Measurements from ENCODE around the gene ERC2. TPM values are rescaled to one million over a fixed set of nuclear protein-coding genes. Genes with fewer than 3 reads are reported as not detected.

ERC2 gene
- total RNA-seq, 3 donors from 2014 or later (not counting 1 experiment from before 2014, with no cell fraction given) = not detected

GRCh38 chr3:56087451-56088053 lies 380.7 kb downstream of the ERC2 start:
- Mint-ChIP-seq H3K27me3 (ENCODE audit: low read depth in 2 of 2) (peaks cover 0 to 4% of the 10 kb centered on the region in 2 donors), H3K4me3 (no peak overlapping the region), H3K36me3 (no peaks in the 10 kb centered on the region), H3K4me1 (no peaks in the 10 kb centered on the region), H3K9me3 (peaks cover 4% of the 10 kb centered on the region in 2 donors), H3K27ac (no peak overlapping the region)
- no peaks in the 10 kb centered on the region for H3K4me1 ChIP-seq (ENCODE audit: control insufficient read depth, insufficient read depth, low read length)
- 89% methylated on average over 9 of the region's 10 CpGs for WGBS (ENCODE audit: insufficient coverage)
- H3K36me3 ChIP-seq (ENCODE audit: control insufficient read depth, insufficient read depth, low read length) = no peaks in the 10 kb centered on the region
- no peak for TF ChIP-seq CTCF (IDR thresholded peaks at IDR 0.05)
- H3K27me3 ChIP-seq (ENCODE audit: control insufficient read depth, insufficient read depth, low read length) = no peaks in the 10 kb centered on the region
- H3K4me3 ChIP-seq (ENCODE audit: low read length) = no peak overlapping the region
- DNase-seq = no peak
- ATAC-seq = no peak
- intact Hi-C loops (cut with micrococcal nuclease) = no loop called here
- H3K27ac ChIP-seq (ENCODE audit: low read length) = no peak overlapping the region
- no peaks in the 10 kb centered on the region for H3K9me3 ChIP-seq (ENCODE audit: control insufficient read depth, insufficient read depth, low read length)

GRCh38 chr3:56086355-56086754 lies 381.9 kb downstream of the ERC2 start:
- H3K4me3 Mint-ChIP-seq = no peak overlapping the region
- intact Hi-C loops (cut with micrococcal nuclease) = no loop called here
- 63% methylated on average over 1 of the region's 1 CpG for WGBS (ENCODE audit: insufficient coverage)

GRCh38 chr3:56081246-56081645 lies 387.0 kb downstream of the ERC2 start:
- Histone ChIP-seq H3K4me1 (ENCODE audit: control insufficient read depth, insufficient read depth, low read length) (no peaks in the 10 kb centered on the region), H3K27me3 (ENCODE audit: control insufficient read depth, insufficient read depth, low read length) (no peaks in the 10 kb centered on the region), H3K27ac (ENCODE audit: low read length) (no peak overlapping the region), H3K4me3 (ENCODE audit: low read length) (no peak overlapping the region), H3K36me3 (ENCODE audit: control insufficient read depth, insufficient read depth, low read length) (no peaks in the 10 kb centered on the region), H3K9me3 (ENCODE audit: control insufficient read depth, insufficient read depth, low read length) (no peaks in the 10 kb centered on the region)
- Mint-ChIP-seq H3K27ac (no peak overlapping the region), H3K9me3 (peaks cover 4% of the 10 kb centered on the region in 2 donors), H3K36me3 (no peaks in the 10 kb centered on the region), H3K4me3 (no peak overlapping the region), H3K4me1 (no peaks in the 10 kb centered on the region), H3K27me3 (ENCODE audit: low read depth in 2 of 2) (no peaks in the 10 kb centered on the region)
- intact Hi-C loops (cut with micrococcal nuclease) = no loop called here
- no peak for DNase-seq
- 46% methylated on average over 2 of the region's 2 CpGs for WGBS (ENCODE audit: insufficient coverage)
- TF ChIP-seq CTCF (IDR thresholded peaks at IDR 0.05) = no peak
- ATAC-seq = no peak

More at GRCh38 chr3:56086355-56086754, 381.9 kb downstream of the ERC2 start:
- Mint-ChIP-seq H3K9me3 (peaks cover 4% of the 10 kb centered on the region in 2 donors), H3K36me3 (no peaks in the 10 kb centered on the region), H3K27me3 (ENCODE audit: low read depth in 2 of 2) (peaks cover 0 to 4% of the 10 kb centered on the region in 2 donors), H3K4me1 (no peaks in the 10 kb centered on the region), H3K27ac (no peak overlapping the region)
- H3K4me1 ChIP-seq (ENCODE audit: control insufficient read depth, insufficient read depth, low read length) = no peaks in the 10 kb centered on the region
- no peaks in the 10 kb centered on the region for H3K27me3 ChIP-seq (ENCODE audit: control insufficient read depth, insufficient read depth, low read length)
- H3K36me3 ChIP-seq (ENCODE audit: control insufficient read depth, insufficient read depth, low read length) = no peaks in the 10 kb centered on the region
- DNase-seq (no peak), ATAC-seq (no peak)
- H3K9me3 ChIP-seq (ENCODE audit: control insufficient read depth, insufficient read depth, low read length) = no peaks in the 10 kb centered on the region
- H3K4me3 ChIP-seq (ENCODE audit: low read length) = no peak overlapping the region
- no peak for TF ChIP-seq CTCF (IDR thresholded peaks at IDR 0.05)
- H3K27ac ChIP-seq (ENCODE audit: low read length) = no peak overlapping the region

- intact Hi-C loops (cut with micrococcal nuclease) = no loop called here
- H3K4me3 Mint-ChIP-seq = no peak overlapping the region
- Histone ChIP-seq H3K4me1 (ENCODE audit: control insufficient read depth, insufficient read depth, low read length) (no peaks in the 10 kb centered on the region), H3K27me3 (ENCODE audit: control insufficient read depth, insufficient read depth, low read length) (no peaks in the 10 kb centered on the region), H3K27ac (ENCODE audit: low read length) (no peak overlapping the region), H3K4me3 (ENCODE audit: low read length) (no peak overlapping the region), H3K9me3 (ENCODE audit: control insufficient read depth, insufficient read depth, low read length) (no peaks in the 10 kb centered on the region), H3K36me3 (ENCODE audit: control insufficient read depth, insufficient read depth, low read length) (no peaks in the 10 kb centered on the region)
- no peaks in the 10 kb centered on the region for H3K9me3 Mint-ChIP-seq
- DNase-seq (no peak), ATAC-seq (no peak)
- TF ChIP-seq CTCF (IDR thresholded peaks at IDR 0.05) = no peak
- H3K4me1 Mint-ChIP-seq = no peaks in the 10 kb centered on the region
- H3K27me3 Mint-ChIP-seq (ENCODE audit: low read depth in 2 of 2) = no peaks in the 10 kb centered on the region
- WGBS (ENCODE audit: insufficient coverage) = 82% methylated on average over 2 of the region's 2 CpGs
- no peak overlapping the region for H3K27ac Mint-ChIP-seq
- H3K36me3 Mint-ChIP-seq = no peaks in the 10 kb centered on the region
Measured at GRCh38 chr3:56076746-56077145, 391.5 kb downstream of the ERC2 start.

Data from natural killer cell (primary cell).